ENCODE data around the gene KIF5A. TPM values are rescaled to one million over a fixed set of nuclear protein-coding genes. Genes with fewer than 3 reads are reported as not detected.

KIF5A gene
- total and polyA plus RNA-seq, 2 donors (not counting 3 experiments of a cell fraction or from before 2014, with no cell fraction given), result 0.07 to 0.35 TPM

DNA sequence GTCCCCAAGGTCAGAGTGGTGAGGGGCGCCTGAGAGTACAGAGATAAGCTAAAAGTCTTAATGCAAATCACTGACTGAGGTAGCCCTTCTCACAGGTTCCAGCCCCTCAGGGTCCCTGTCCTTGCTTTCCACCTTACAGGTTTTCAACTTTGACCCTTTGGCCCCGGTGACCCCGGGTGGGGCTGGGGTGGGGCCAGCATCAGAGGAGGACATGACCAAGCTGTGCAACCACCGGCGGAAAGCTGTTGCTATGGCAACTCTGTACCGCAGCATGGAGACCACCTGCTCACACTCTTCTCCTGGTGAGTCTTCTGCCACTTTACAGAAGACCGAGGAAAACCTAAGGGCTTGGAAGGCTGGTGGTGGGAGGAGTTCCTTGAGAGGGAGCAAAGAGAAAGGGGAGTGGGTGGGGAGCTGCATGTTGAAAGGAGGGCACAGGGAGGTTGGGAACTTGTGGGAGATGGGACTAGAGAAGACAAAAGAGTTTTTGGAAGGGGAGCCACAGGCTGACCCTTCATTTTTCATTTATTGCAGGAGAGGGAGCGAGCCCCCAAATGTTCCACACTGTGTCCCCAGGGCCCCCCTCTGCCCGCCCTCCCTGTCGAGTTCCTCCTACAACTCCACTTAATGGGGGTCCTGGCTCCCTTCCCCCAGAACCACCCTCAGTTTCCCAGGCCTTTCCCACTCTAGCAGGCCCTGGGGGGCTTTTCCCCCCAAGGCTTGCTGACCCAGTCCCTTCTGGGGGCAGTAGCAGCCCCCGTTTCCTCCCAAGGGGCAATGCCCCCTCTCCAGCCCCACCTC is 24.8 kb upstream of the KIF5A start:
- no peak overlapping the region for H3K4me3 ChIP-seq (replicated peaks in 1 of 3; ENCODE audit: insufficient read depth in 1 of 3, low read depth in 1 of 3, low read length in 3 of 3)
- ChIA-PET POLR2A (no interaction called here), CTCF (interaction anchor here (1.2 to 1.5 kb wide), 3 partner anchors 14 to 108 kb away, joined by 4 to 6 read pairs (median 5); partner anchors contain the start of genes B4GALNT1 and DCTN2)
- FAIRE-seq (no peak), DNase-seq (ENCODE audit: low read depth, low spot score) (no peak)
- peaks cover 9 to 36% of the 10 kb centered on the region in 2 experiments for H3K36me3 ChIP-seq (ENCODE audit: control insufficient read depth in 2 of 2, extremely low read depth in 1 of 2, insufficient read depth in 2 of 2, low read length in 2 of 2)
- no peaks in the 10 kb centered on the region for H3K9me1 ChIP-seq (replicated peaks; ENCODE audit: control insufficient read depth, extremely low read depth, insufficient read depth, low read length)
- TF ChIP-seq MYC (IDR thresholded peaks at IDR 0.05; ENCODE audit: low read depth, low read length) (no peak), POLR2AphosphoS5 (IDR thresholded peaks at IDR 0.05; ENCODE audit: insufficient read depth, low read depth, low read length) (no peak), FOS (IDR thresholded peaks at IDR 0.05; ENCODE audit: borderline replicate concordance, insufficient read depth, low read length) (no peak), GATA2 (IDR thresholded peaks at IDR 0.05; ENCODE audit: insufficient read depth, insufficient read length, low read depth, low read length) (no peak), EZH2 (IDR thresholded peaks at IDR 0.05; ENCODE audit: borderline replicate concordance, low read depth, low read length, severe bottlenecking) (no peak), JUN (IDR thresholded peaks at IDR 0.05; ENCODE audit: borderline replicate concordance, insufficient read depth, insufficient read length, low read depth) (no peak), POLR2A (IDR thresholded peaks at IDR 0.05; ENCODE audit: low read depth, low read length) (no peak)
- TF ChIP-seq, protein P1, sequence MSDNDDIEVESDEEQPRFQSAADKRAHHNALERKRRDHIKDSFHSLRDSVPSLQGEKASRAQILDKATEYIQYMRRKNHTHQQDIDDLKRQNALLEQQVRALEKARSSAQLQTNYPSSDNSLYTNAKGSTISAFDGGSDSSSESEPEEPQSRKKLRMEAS (IDR thresholded peaks at IDR 0.05; ENCODE audit: insufficient read depth, insufficient read length), result no peak
- TF ChIP-seq, protein P2, sequence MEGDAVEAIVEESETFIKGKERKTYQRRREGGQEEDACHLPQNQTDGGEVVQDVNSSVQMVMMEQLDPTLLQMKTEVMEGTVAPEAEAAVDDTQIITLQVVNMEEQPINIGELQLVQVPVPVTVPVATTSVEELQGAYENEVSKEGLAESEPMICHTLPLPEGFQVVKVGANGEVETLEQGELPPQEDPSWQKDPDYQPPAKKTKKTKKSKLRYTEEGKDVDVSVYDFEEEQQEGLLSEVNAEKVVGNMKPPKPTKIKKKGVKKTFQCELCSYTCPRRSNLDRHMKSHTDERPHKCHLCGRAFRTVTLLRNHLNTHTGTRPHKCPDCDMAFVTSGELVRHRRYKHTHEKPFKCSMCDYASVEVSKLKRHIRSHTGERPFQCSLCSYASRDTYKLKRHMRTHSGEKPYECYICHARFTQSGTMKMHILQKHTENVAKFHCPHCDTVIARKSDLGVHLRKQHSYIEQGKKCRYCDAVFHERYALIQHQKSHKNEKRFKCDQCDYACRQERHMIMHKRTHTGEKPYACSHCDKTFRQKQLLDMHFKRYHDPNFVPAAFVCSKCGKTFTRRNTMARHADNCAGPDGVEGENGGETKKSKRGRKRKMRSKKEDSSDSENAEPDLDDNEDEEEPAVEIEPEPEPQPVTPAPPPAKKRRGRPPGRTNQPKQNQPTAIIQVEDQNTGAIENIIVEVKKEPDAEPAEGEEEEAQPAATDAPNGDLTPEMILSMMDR (IDR thresholded peaks at IDR 0.05; ENCODE audit: extremely low read depth in 1 of 2, insufficient read depth in 1 of 2, low read depth in 1 of 2, low read length in 2 of 2), result no peak
- H3K9me3 ChIP-seq (replicated peaks; ENCODE audit: control insufficient read depth, insufficient read depth, low read length), result no peaks in the 10 kb centered on the region
- H3K27ac ChIP-seq (ENCODE audit: insufficient read depth, low read depth, low read length), result no peak overlapping the region
- no peaks in the 10 kb centered on the region for H4K20me1 ChIP-seq (replicated peaks; ENCODE audit: control insufficient read depth, extremely low read depth, insufficient read depth, low read length)
- no peak overlapping the region for H3K4me2 ChIP-seq (ENCODE audit: insufficient read depth, low read length)
- no peak overlapping the region for H2AFZ ChIP-seq (ENCODE audit: low read depth, low read length)
- H3K27me3 ChIP-seq (ENCODE audit: control insufficient read depth in 2 of 2, insufficient read depth in 2 of 2, low read length in 2 of 2), result no peaks in the 10 kb centered on the region
- intact Hi-C loops (cut with micrococcal nuclease), result loop anchor here (5.0 kb wide), 1 partner anchor 38 kb away; the partner anchor contains the start of gene MARS1
- peaks cover 25% of the 10 kb centered on the region for H3K4me1 ChIP-seq (ENCODE audit: control insufficient read depth, extremely low read depth, insufficient read depth, low read length)
- H3K79me2 ChIP-seq (ENCODE audit: control insufficient read depth, insufficient read depth, low read length), result peaks cover 22% of the 10 kb centered on the region
- dilution Hi-C loops (cut with MboI; ENCODE audit: extremely low pct_ligation_motif_present, low sequenced_read_pairs), result no loop called here
- no peak overlapping the region for H3K9ac ChIP-seq (replicated peaks; ENCODE audit: extremely low read depth, insufficient read depth, low read length)
- BruUV-seq (replicated peaks), result no TSS peak

All from endothelial cell of umbilical vein (primary cell).